Mononuclear cell (primary cell): ENCODE data around the gene POM121C. TPM values are rescaled to one million over a fixed set of nuclear protein-coding genes. Genes with fewer than 3 reads are reported as not detected.
"Not testable (repeated sequence)": the region's sequence is repeated elsewhere in the genome, so short reads cannot be mapped to it uniquely, and the experiment has no call there.

ENCODE experiments used
- H3K27me3 ChIP-seq: 2 replicates; pipeline ENCODE4 v1.6.0; 2011; ENCODE audit warnings: low read length, control low read depth; ENCODE audit not compliant: insufficient read depth
- H3K4me1 ChIP-seq: 2 replicates; pipeline ENCODE4 v1.5.1; 2011; ENCODE audit warnings: mild to moderate bottlenecking, low read length, control low read depth; ENCODE audit not compliant: insufficient read depth
- H3K4me3 ChIP-seq: 2 replicates; pipeline ENCODE4 v1.5.1; 2011; ENCODE audit warnings: mild to moderate bottlenecking, low read length, moderate library complexity
- H3K9me3 ChIP-seq: 2 replicates; pipeline ENCODE4 v1.5.1; 2011; ENCODE audit warnings: low read depth, mild to moderate bottlenecking, control low read depth, low read length
- total RNA-seq: library from RNA; depleted of rRNA; stranded (reverse); fragments of >200 nt; gene quantifications from one replicate; pipeline ENCODE4 v1.2.3, GENCODE V29; 2012

Gene POM121C
- total RNA-seq, 1 donor: 21.9 TPM

DNA sequence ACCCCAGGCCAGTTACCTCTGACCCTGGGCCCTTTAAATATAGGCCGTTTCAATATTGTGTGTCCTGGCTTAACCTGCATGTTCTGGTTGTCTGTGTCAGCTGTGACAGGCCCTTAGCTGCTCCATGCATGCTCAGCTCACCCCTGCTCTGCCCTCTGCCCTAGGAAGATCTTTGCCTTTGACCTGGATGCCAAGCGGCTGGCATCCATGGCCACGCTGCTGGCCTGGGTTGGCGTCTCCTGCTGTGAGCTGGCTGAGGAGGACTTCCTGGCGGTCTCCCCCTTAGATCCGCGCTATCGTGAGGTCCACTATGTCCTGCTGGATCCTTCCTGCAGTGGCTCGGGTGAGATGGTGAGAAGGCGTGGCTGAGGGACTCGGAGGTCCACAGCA is 70.7 kb downstream of the POM121C start:
- not testable (repeated sequence) for H3K27me3 ChIP-seq, H3K9me3 ChIP-seq, H3K4me1 ChIP-seq, H3K4me3 ChIP-seq

DNA sequence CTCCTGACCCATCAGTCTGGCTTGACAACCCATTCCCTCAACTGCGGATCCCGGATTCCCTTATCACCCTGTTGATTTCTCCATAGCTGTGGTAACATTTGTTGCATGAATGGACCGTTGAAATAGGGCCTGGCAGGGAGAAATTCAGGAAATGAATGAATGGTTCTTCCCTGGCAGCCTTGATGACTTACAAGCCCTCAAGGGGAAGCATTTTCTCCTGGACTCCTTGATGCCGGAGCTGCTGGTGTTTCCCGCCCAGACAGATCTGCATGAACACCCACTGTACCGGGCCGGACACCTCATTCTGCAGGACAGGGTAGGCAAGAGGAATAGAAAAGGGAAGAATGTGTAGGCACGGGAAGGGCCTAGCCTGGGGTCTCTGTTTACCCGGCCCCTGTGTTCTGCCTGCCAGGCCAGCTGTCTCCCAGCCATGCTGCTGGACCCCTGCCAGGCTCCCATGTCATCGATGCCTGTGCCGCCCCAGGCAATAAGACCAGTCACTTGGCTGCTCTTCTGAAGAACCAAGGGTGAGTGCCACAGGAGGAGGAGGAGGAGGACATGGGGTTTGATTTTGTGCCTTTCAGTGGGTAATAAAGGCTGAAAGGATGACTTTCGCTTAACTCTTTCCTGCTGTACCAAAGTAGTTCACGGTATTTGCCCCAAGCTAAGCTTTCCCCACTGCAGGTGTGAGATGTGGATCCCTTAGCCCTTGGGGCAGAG is 71.2 kb downstream of the POM121C start:
- not testable (repeated sequence) for H3K27me3 ChIP-seq, H3K9me3 ChIP-seq, H3K4me3 ChIP-seq, H3K4me1 ChIP-seq

DNA sequence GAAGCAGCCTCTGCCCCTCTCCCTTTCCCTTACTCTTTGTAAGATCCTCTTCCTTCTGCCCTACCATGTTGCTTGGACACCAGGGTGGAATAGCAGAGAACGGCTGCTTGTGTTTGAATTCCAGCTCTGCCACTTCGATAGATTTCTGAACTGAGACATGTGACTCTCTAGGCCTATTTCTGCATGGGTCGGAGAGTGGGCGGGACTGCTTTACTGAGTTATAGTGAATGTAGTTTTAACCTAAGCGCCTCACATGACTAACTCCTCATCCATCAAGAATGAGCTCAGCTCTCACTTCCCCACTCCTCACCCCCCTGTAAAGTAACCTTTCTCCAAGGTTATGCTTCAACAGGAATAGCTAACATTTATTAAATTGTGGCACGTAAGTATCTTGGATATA is 71.9 kb downstream of the POM121C start:
- H3K27me3 ChIP-seq, H3K4me3 ChIP-seq, H3K9me3 ChIP-seq, H3K4me1 ChIP-seq: not testable (repeated sequence)

DNA sequence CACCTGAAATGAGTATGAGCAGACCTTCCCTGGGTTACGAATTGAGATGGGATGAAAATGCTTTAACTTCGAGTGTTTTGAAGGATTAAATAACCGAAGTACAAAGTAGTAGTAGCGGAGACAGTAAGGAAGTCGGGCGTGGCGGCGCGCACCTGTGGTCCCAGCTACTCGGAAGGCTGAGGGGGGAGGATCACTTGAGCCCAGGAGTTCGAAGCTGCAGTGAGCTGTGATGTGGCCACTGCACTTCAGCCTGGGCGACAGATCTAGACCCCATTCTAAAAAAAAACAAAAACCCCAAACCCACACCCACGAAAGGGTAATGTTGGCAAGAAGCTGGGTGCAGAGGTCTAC is 75.3 kb downstream of the POM121C start:
- not testable (repeated sequence) for H3K4me3 ChIP-seq, H3K4me1 ChIP-seq, H3K27me3 ChIP-seq, H3K9me3 ChIP-seq

DNA sequence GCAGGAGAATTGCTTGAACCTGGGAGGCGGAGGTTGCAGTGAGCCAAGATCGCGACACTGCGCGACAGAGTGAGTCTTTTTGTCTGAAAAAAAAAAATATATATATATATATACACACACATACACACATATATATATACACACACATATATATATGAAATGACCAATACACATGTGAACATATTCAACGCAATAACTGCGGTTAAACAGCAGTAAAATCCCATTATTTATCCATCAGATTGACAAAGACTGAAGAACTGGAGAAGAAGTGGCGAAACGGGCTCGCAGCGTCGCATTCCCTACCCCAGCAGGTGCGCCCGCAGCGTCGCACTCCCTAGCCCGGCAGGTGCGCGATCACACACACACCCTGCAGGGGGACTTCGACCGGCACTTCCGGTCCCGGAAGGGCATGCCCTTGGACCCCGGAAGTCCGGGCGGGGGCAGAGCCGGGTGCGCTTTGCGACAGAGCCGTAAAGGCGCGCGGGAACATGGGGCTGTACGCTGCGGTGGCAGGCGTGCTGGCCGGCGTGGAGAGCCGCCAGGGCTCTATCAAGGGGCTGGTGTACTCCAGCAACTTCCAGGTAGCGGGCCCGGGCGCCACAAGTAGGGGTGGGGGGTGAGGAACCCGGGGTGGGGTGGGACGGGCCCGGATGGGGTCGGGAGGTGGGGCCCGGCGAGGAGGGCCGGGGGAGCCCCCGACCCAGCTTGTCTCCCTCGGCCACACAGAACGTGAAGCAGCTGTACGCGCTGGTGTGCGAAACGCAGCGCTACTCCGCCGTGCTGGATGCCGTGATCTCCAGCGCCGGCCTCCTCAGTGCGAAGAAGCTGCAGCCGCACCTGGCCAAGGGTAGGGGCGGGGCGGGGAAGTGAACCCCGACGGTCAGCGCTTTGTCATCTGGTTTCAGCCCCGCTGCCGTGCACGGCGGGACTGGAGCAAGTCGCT is 75.9 kb downstream of the POM121C start:
- H3K4me3 ChIP-seq, H3K9me3 ChIP-seq, H3K27me3 ChIP-seq, H3K4me1 ChIP-seq: not testable (repeated sequence)

DNA sequence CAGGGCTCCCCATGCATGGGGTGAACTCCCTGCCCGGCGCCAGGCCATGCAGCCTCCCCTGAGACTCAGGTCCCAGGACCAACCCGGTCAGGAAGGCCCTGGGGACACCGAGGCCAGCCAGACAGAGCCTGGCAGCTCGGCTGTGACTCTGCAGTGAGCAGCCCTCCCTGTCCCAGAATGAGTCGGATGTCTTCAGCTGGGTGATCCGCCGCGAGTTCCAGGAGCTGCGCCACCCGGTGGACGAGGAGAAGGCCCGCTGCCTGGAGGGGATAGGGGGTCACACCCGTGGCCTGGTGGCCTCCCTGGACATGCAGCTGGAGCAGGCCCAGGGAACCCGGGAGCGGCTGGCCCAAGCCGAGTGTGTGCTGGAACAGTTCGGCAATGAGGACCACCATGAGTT is 81.4 kb downstream of the POM121C start:
- H3K4me1 ChIP-seq, H3K4me3 ChIP-seq, H3K27me3 ChIP-seq, H3K9me3 ChIP-seq: not testable (repeated sequence)

DNA sequence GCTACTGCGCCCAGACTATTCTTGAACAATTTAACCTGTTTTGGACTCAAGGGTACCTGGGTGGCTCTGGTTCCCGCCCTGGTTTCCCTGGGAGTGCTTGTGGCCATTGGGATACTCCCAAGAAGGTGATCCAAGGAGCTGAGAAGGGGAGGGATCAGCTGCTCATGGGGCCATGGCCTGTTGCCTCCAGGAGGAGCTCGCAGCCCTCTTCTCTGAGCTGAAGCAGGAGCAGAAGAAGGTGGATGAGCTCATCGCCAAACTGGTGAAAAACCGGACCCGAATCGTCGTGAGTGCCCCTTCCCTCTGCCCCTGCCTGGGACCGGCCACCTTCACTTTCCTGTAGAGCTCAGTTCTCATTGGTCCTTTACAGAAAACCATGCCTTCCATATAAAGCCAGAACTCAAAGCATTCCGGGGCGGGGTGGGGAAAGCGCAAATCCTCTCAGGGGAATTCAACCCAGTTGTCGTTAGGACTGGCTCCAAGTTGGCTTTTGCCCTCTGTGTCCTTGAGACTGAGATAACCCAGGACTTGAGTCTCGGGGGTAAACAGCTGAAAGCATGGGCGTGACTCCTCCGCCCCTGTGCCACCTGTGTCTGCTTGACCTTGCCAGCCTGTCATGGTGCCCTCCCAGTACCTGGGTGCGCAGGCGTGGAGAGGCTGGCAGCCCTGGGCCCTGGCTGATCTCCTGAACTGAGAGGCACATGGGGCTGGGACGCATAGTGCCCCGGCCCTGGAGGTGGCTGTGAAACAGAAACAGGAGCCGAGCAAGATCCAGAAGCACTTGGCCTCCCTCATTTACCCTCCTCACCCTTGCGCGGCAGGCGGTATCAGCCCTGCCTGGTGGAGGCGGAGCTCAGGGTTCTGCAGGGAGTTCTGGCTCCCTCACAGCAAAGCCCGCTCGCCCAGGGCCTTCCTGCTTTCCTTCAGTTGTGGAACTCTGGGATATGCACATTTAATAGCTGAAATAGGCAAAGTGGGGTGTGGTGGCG is 82.3 kb downstream of the POM121C start:
- not testable (repeated sequence) for H3K4me3 ChIP-seq, H3K27me3 ChIP-seq, H3K4me1 ChIP-seq, H3K9me3 ChIP-seq

DNA sequence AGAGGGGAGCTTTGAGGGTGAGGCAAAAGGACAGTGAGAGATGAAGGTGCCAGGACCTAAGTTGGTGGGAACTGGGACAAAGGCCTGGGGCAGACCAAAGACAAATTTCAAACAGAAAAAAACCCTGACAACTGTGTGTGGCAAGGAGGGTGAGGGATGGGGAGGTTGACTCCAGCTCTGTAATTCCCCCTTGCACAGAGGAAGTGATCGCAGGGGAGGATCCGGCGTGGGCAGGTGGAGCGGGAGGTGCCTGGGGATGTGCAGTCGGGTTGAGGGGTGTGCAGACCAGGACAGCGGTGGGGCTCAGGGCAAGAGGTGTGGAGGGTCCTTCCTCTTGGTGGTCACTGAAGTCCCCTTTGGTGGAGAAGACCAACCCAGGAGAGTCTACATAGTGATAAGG is 85.5 kb downstream of the POM121C start:
- not testable (repeated sequence) for H3K9me3 ChIP-seq, H3K4me1 ChIP-seq, H3K27me3 ChIP-seq, H3K4me3 ChIP-seq

DNA sequence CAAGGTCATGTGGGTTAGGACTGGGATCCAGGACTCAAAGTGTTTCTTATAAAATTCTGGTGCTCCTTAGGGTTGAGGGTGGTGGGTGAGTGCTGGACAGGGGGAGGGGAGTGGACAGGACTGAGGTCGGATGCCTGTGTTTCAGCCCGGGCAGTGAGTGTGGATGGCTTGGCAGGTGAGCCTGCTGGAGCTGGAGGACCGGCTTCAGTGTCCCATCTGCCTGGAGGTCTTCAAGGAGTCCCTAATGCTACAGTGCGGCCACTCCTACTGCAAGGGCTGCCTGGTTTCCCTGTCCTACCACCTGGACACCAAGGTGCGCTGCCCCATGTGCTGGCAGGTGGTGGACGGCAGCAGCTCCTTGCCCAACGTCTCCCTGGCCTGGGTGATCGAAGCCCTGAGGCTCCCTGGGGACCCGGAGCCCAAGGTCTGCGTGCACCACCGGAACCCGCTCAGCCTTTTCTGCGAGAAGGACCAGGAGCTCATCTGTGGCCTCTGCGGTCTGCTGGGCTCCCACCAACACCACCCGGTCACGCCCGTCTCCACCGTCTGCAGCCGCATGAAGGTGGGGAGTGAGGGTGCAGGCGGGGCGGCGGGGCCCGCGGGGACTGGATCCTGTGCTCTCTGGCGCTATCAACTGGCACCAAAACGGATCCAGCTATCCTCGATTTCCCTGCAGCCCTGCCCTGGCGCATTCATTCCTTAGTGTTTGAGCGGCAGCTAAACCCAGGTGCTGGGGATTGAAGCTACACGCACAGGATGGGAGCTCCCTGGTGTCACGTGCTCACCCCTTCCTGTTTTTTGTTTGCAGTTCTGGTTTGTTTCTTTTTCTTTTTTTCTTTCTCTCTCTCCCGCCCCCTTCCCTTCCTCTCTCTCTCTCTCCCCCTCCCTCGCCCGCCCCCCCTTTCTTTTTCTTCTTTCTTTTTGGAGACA is 87.1 kb downstream of the POM121C start:
- H3K27me3 ChIP-seq, H3K4me1 ChIP-seq, H3K9me3 ChIP-seq, H3K4me3 ChIP-seq: not testable (repeated sequence)

DNA sequence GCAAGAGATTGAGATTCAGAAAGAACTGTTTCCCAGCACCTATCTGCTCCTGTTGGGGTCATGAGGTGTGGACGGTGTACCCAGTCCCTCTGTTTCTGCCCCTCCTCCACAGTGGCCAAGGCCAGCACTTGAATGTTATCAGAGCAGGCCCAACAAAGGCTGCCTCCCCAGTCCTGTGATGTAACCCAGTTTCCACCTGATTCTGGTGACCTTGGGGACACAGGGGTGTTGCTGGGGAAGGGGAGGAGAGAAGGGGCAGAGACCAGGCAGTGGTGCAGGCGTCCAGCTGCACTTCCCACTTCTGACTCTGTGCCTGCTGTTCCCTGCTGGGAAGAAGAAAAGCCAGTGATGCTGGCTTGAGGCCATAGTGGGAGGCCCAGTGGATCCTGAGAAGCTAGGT is 88.2 kb downstream of the POM121C start:
- not testable (repeated sequence) for H3K9me3 ChIP-seq, H3K27me3 ChIP-seq, H3K4me1 ChIP-seq, H3K4me3 ChIP-seq

DNA sequence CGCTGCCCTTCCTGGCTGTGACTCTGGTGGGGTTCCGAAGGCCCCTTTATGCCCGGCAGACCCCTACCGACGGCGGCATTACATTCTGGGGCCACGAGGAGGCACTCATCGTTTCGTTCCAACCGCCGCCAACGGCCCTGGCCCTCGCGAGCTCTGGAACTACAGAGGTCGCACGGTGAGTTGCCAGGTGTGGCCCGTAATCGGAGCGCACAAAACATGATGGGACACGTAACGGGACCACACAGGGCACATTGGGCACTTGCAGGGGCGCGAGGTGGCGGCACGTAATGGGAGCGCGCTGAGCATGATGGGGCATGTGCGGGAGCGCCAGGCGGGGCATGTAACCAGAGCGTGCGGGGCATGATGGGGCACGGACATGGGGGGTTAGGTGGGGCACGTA is 90.8 kb downstream of the POM121C start, which contains the start of gene TRIM73:
Gene TRIM73 (plus strand): TSS at position 301 of the 400 bp plus-strand sequence. CDS start 3,305 bp downstream, outside the sequence.
- not testable (repeated sequence) for H3K9me3 ChIP-seq, H3K4me1 ChIP-seq, H3K27me3 ChIP-seq, H3K4me3 ChIP-seq

DNA sequence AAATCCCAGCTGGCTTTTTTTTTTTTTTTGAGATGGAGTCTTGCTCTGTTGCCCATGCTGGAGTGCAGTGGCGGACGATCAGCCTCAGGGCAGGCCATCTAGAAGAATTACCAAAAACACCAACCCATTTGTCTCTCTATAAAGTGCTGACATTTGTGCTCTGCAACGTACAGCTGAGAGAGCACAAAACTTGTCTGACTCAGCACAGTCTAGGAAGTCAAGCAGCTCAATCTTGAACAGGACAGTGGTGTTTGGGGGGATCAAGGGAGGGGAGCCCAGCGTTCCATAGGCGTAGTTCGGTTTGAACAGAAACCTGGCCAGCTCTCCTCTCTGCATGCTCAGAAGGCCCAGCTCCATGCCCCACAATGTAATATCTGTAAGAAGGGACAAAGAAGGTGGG is 92.9 kb downstream of the POM121C start:
- H3K27me3 ChIP-seq, H3K4me3 ChIP-seq, H3K9me3 ChIP-seq, H3K4me1 ChIP-seq: not testable (repeated sequence)

DNA sequence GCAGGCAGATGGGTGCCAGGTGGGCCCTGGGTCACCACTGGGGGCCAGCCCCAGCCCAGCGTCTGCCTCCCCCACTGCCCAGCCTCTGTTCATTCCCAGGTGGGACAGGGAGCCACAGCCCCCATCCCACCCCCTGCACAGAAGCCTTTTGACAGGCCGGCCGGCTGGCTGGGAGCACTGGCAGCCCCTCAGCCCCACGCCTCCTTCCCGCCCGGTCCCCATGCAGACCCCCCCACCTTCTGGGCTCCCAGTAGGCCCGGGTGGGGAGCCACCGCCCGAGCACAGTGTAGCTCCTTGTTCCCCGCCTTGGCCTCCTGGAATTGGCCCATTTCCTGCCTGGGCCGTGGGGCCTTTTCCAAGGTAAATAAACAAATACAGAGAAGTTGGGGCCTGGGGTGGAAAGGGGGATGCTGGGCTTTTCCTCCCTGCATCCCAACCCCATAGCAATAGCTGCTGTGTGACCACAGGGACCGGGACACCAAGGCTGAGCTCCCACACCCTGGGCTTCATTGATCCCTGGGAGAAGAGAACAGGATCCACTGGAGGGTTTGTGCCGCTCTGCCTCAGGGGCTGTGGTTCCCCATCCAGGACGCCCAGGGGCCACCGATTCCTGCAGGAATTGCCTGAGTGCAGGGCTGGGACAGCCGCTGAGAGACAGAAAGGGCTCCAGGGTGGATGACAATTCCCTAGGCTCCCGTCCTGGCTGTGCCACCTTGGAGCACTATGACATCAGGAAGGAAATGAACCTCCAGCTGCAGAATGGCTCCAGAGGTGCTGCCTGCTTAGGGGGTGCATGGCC is 111.4 kb downstream of the POM121C start:
- H3K4me3 ChIP-seq, H3K9me3 ChIP-seq, H3K27me3 ChIP-seq, H3K4me1 ChIP-seq: not testable (repeated sequence)

DNA sequence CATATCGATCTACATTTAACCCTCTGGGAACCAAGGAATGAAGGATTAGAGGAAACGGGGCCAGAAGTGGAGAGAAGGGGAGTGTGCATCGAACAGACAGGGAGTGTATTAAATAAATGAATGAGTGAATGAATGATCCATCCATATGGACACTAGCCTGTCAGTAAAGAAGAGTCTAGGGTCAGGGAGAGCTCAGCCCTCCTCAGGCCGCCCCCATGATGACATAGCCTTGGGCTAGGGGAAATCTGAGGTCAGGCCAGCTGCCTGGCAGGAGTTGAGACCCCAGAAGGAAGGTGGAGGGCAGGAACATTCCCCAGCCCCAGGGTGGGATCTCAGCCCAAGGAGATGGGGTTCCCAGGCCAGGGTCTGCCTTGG is 112.0 kb downstream of the POM121C start:
- H3K9me3 ChIP-seq, H3K4me3 ChIP-seq, H3K4me1 ChIP-seq, H3K27me3 ChIP-seq: not testable (repeated sequence)
